HCT116 (cell line): ENCODE results near the gene GPR171.

ENCODE experiments used
- CTCF ChIP-seq, 3 experiments: fragments of 200-600 bp in 1 of 3; sonication (generic) in 1 of 3; IDR thresholded peaks in 2 of 3; conservative IDR thresholded peaks in 1 of 3; 2 replicates each; pipeline ENCODE4 v1.5.1; 2012 to 2017; ENCODE audit warnings: low read depth in 2 of 3, low read length in 2 of 3, antibody characterized with exemption in 1 of 3, borderline replicate concordance in 1 of 3, control low read depth in 1 of 3, mild to moderate bottlenecking in 1 of 3, mixed read lengths in 1 of 3, mixed run types in 1 of 3, moderate library complexity in 1 of 3; ENCODE audit not compliant: insufficient read depth in 1 of 3
- FOSL1 ChIP-seq: IDR thresholded peaks from 2 replicates; pipeline ENCODE4 v1.6.1; 2012; ENCODE audit warnings: low read depth

GRCh38 chr3:151183265-151183671 lies 19.7 kb downstream of the GPR171 start:
- TF ChIP-seq CTCF (IDR thresholded peaks at IDR 0.05 in 2 of 3, conservative IDR thresholded peaks at IDR 0.05 in 1 of 3; ENCODE audit: borderline replicate concordance in 1 of 3, insufficient read depth in 1 of 3, low read depth in 2 of 3, low read length in 2 of 3): no peak
- TF ChIP-seq FOSL1: no peak
